Measurements from ENCODE around the gene EVA1A. TPM values are rescaled to one million over a fixed set of nuclear protein-coding genes. Genes with fewer than 3 reads are reported as not detected.
"Not testable (repeated sequence)": the region's sequence is repeated elsewhere in the genome, so short reads cannot be mapped to it uniquely, and the experiment has no call there.

EVA1A gene
- polyA plus RNA-seq, 1 donor (not counting 4 experiments of a cell fraction or from before 2014, with no cell fraction given) = 11.5 TPM

DNA sequence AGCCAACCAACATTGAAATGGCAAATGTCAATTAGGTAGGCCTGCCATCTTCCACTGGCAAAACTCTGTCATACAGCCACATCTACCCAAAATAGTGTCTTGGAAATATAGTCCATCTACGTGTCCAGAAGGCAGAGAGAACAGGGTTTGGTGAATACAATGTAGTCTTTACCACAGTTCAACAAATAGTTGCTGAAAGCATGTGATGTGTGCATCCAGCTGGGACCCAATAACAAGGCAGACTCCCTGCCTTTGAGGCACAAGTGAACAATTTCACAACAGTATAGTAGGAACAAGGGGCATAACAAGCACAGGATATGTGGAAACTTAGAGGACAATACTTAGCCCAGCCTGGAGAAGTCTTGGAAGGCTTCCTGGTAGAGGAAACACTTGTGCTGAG lies 72.6 kb downstream of the EVA1A start:
- no peak overlapping the region for H2AFZ ChIP-seq (ENCODE audit: control insufficient read depth, low read length)
- H4K20me1 ChIP-seq (ENCODE audit: control insufficient read depth, extremely low read depth, insufficient read depth, low read length) = no peaks in the 10 kb centered on the region
- dilution Hi-C loops (cut with MboI; ENCODE audit: extremely low pct_ligation_motif_present, low sequenced_read_pairs) = no loop called here
- no peaks in the 10 kb centered on the region for H3K9me1 ChIP-seq (ENCODE audit: control insufficient read depth, extremely low read depth, insufficient read depth, low read length)
- no peak overlapping the region for H3K4me2 ChIP-seq (ENCODE audit: control insufficient read depth, extremely low read depth, insufficient read depth, low read depth, low read length)
- H3K4me1 ChIP-seq (ENCODE audit: control insufficient read depth, extremely low read depth, insufficient read depth, low read length) = peaks cover 4% of the 10 kb centered on the region
- TF ChIP-seq, protein P1, sequence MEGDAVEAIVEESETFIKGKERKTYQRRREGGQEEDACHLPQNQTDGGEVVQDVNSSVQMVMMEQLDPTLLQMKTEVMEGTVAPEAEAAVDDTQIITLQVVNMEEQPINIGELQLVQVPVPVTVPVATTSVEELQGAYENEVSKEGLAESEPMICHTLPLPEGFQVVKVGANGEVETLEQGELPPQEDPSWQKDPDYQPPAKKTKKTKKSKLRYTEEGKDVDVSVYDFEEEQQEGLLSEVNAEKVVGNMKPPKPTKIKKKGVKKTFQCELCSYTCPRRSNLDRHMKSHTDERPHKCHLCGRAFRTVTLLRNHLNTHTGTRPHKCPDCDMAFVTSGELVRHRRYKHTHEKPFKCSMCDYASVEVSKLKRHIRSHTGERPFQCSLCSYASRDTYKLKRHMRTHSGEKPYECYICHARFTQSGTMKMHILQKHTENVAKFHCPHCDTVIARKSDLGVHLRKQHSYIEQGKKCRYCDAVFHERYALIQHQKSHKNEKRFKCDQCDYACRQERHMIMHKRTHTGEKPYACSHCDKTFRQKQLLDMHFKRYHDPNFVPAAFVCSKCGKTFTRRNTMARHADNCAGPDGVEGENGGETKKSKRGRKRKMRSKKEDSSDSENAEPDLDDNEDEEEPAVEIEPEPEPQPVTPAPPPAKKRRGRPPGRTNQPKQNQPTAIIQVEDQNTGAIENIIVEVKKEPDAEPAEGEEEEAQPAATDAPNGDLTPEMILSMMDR (optimal IDR thresholded peaks at IDR 0.05 in 1 of 3, IDR thresholded peaks at IDR 0.05 in 1 of 3, conservative IDR thresholded peaks at IDR 0.05 in 1 of 3; ENCODE audit: extremely low read depth in 1 of 3, insufficient read depth in 2 of 3, low read length in 3 of 3) = no peak
- no peak for TF ChIP-seq EZH2 (IDR thresholded peaks at IDR 0.05; ENCODE audit: low read length)
- DNase-seq (ENCODE audit: low read depth, low spot score) (no peak), FAIRE-seq (no peak)
- H3K27ac ChIP-seq (ENCODE audit: control insufficient read depth, insufficient read depth, low read length) = no peak overlapping the region
- H3K9ac ChIP-seq (ENCODE audit: control insufficient read depth, extremely low read depth, insufficient read depth, low read length) = no peak overlapping the region
- H3K36me3 ChIP-seq (ENCODE audit: control insufficient read depth in 2 of 2, extremely low read depth in 1 of 2, insufficient read depth in 2 of 2, low read length in 2 of 2) = peaks cover 3 to 4% of the 10 kb centered on the region in 2 experiments
- H3K9me3 ChIP-seq (ENCODE audit: control insufficient read depth, low read depth, low read length) = no peaks in the 10 kb centered on the region
- H3K4me3 ChIP-seq (ENCODE audit: control insufficient read depth in 2 of 3, extremely low read depth in 1 of 3, insufficient read depth in 2 of 3, low read depth in 1 of 3, low read length in 3 of 3) = no peak overlapping the region
- H3K27me3 ChIP-seq (ENCODE audit: control insufficient read depth, extremely low read depth, insufficient read depth, low read length) = peaks cover 3% of the 10 kb centered on the region
- H3K79me2 ChIP-seq (ENCODE audit: control insufficient read depth, insufficient read depth, low read length) = no peaks in the 10 kb centered on the region

DNA sequence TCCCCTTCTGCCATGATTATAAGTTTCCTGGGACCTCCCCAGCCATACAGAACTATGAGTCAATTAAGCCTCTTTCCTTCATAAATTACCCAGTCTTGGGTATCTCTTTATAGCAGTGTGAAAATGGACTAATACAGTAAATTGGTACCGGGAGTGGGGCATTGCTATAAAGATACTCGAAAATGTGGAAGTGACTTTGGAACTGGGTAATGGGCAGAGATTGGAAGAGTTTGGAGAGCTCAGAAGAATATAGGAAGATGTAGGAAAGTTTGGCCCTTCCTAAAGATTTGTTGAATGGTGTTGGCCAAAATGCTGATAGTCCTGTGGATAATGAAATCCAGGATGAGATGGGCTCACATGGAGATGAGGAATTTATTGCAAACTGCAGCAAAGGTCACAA lies 74.0 kb downstream of the EVA1A start:
- H3K79me2 ChIP-seq (ENCODE audit: control insufficient read depth, insufficient read depth, low read length); FAIRE-seq; H3K27me3 ChIP-seq (ENCODE audit: control insufficient read depth, extremely low read depth, insufficient read depth, low read length); H3K9me1 ChIP-seq (ENCODE audit: control insufficient read depth, extremely low read depth, insufficient read depth, low read length); dilution Hi-C loops (cut with MboI; ENCODE audit: extremely low pct_ligation_motif_present, low sequenced_read_pairs); H3K4me2 ChIP-seq (ENCODE audit: control insufficient read depth, extremely low read depth, insufficient read depth, low read depth, low read length); H3K9me3 ChIP-seq (ENCODE audit: control insufficient read depth, low read depth, low read length); H3K36me3 ChIP-seq (ENCODE audit: control insufficient read depth in 2 of 2, extremely low read depth in 1 of 2, insufficient read depth in 2 of 2, low read length in 2 of 2); DNase-seq (ENCODE audit: low read depth, low spot score); H3K4me1 ChIP-seq (ENCODE audit: control insufficient read depth, extremely low read depth, insufficient read depth, low read length); H3K27ac ChIP-seq (ENCODE audit: control insufficient read depth, insufficient read depth, low read length); H2AFZ ChIP-seq (ENCODE audit: control insufficient read depth, low read length); H3K9ac ChIP-seq (ENCODE audit: control insufficient read depth, extremely low read depth, insufficient read depth, low read length); H4K20me1 ChIP-seq (ENCODE audit: control insufficient read depth, extremely low read depth, insufficient read depth, low read length); H3K4me3 ChIP-seq (ENCODE audit: control insufficient read depth in 2 of 3, extremely low read depth in 1 of 3, insufficient read depth in 2 of 3, low read depth in 1 of 3, low read length in 3 of 3): not testable (repeated sequence)

DNA sequence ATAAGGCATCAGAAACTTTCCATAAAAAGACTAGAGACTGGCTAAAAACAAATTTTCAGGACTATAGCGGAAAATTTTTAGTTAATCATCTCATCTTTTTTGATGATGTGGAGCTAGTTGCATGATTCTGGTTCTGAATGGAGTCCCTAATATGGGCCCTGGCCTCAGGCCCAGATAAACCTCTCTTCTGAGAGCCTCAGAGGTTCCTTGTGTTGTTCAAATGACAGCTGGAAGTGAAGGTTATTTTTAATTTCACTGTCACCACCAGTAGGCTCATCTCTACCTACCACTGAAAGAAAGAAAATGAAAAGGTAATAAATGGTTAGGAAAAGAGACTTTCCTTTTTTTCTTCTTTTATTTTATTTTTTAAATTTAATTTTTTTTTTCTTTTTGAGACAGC lies 75.9 kb downstream of the EVA1A start:
- DNase-seq (ENCODE audit: low read depth, low spot score) (no peak), FAIRE-seq (no peak)
- TF ChIP-seq, protein P1 (optimal IDR thresholded peaks at IDR 0.05 in 1 of 3, IDR thresholded peaks at IDR 0.05 in 1 of 3, conservative IDR thresholded peaks at IDR 0.05 in 1 of 3; ENCODE audit: extremely low read depth in 1 of 3, insufficient read depth in 2 of 3, low read length in 3 of 3) = no peak
- TF ChIP-seq EZH2 (IDR thresholded peaks at IDR 0.05; ENCODE audit: low read length) = no peak
- Histone ChIP-seq H3K79me2 (ENCODE audit: control insufficient read depth, insufficient read depth, low read length) (no peaks in the 10 kb centered on the region), H3K4me2 (ENCODE audit: control insufficient read depth, extremely low read depth, insufficient read depth, low read depth, low read length) (no peak overlapping the region), H3K27ac (ENCODE audit: control insufficient read depth, insufficient read depth, low read length) (no peak overlapping the region), H3K36me3 (ENCODE audit: control insufficient read depth in 2 of 2, extremely low read depth in 1 of 2, insufficient read depth in 2 of 2, low read length in 2 of 2) (no peaks in the 10 kb centered on the region), H3K9me3 (ENCODE audit: control insufficient read depth, low read depth, low read length) (no peaks in the 10 kb centered on the region), H3K4me3 (ENCODE audit: control insufficient read depth in 2 of 3, extremely low read depth in 1 of 3, insufficient read depth in 2 of 3, low read depth in 1 of 3, low read length in 3 of 3) (no peak overlapping the region), H4K20me1 (ENCODE audit: control insufficient read depth, extremely low read depth, insufficient read depth, low read length) (no peaks in the 10 kb centered on the region), H3K27me3 (ENCODE audit: control insufficient read depth, extremely low read depth, insufficient read depth, low read length) (peaks cover 8% of the 10 kb centered on the region), H3K9ac (ENCODE audit: control insufficient read depth, extremely low read depth, insufficient read depth, low read length) (no peak overlapping the region), H3K4me1 (ENCODE audit: control insufficient read depth, extremely low read depth, insufficient read depth, low read length) (peaks cover 2% of the 10 kb centered on the region), H3K9me1 (ENCODE audit: control insufficient read depth, extremely low read depth, insufficient read depth, low read length) (no peaks in the 10 kb centered on the region), H2AFZ (ENCODE audit: control insufficient read depth, low read length) (no peak overlapping the region)
- dilution Hi-C loops (cut with MboI; ENCODE audit: extremely low pct_ligation_motif_present, low sequenced_read_pairs) = no loop called here
